K562 (cell line): ENCODE measurements around the gene SLC11A1. TPM values are rescaled to one million over a fixed set of nuclear protein-coding genes. Genes with fewer than 3 reads are reported as not detected.

Experiments used
- ATAC-seq: fragments of 200-7000 bp; cut with Tn5 transposase; 3 replicates; pipeline ENCODE4 v1.9.1; 2020; ENCODE audit warnings: moderate library complexity
- BruUV-seq: library from RNA; stranded (reverse); fragments of 400-500 nt; replicated peaks from 2 replicates; lab custom pipeline; 2021; lab: Mats Ljungman, UMichigan
- CTCF ChIA-PET: fragments of 300-600 bp; formaldehyde crosslinking; extraction: SDS; loops from one replicate; lab custom pipeline; 2021; ENCODE audit warnings: low intra/inter-chr PET ratio; lab: Yijun Ruan, JAX
- POLR2A ChIA-PET: fragments of 300-600, 350-650 bp; sonication (Branson Sonifier 250); formaldehyde crosslinking; extraction: SDS; loops from one replicate; lab custom pipeline; 2021; ENCODE audit warnings: antibody characterized with exemption, inconsistent platforms; lab: Yijun Ruan, JAX
- DNase-seq, 4 experiments: peaks; one replicate each; pipeline versions ENCODE4 v3.0.0 to v3.0.0-alpha.2; 2011 to 2018; ENCODE audit warnings: low spot score in 3 of 4, mixed read lengths in 3 of 4; ENCODE audit errors: extremely low read depth in 1 of 4
- FAIRE-seq: peaks from 2 replicates; lab custom pipeline; 2011; peaks lifted over from hg19 to GRCh38; lab: Jason Lieb, UNC
- H2AFZ ChIP-seq: 2 replicates; pipeline ENCODE4 v1.6.0; 2011; ENCODE audit warnings: low read depth, low read length, control low read depth, inconsistent platforms
- H3K27ac ChIP-seq: fragments of 200-600 bp; 3 replicates; pipeline ENCODE4 v1.8.0; 2011; ENCODE audit warnings: low read depth, mild to moderate bottlenecking, control low read depth, inconsistent platforms, low read length, moderate library complexity, mixed read lengths; ENCODE audit errors: extremely low read depth
- H3K27me3 ChIP-seq, 2 experiments: fragments of 300-600 bp in 1 of 2; 2 replicates in 1 of 2; 3 replicates in 1 of 2; pipeline versions ENCODE4 v1.6.0 to v1.8.0; 2011; ENCODE audit warnings: inconsistent platforms in 2 of 2, low read length in 2 of 2, mild to moderate bottlenecking in 1 of 2, mixed read lengths in 1 of 2, moderate library complexity in 1 of 2; ENCODE audit not compliant: control insufficient read depth in 2 of 2, insufficient read depth in 2 of 2
- H3K36me3 ChIP-seq: fragments of 300-600 bp; 3 replicates; pipeline ENCODE4 v1.8.0; 2011; ENCODE audit warnings: mild to moderate bottlenecking, low read length, inconsistent platforms; ENCODE audit not compliant: control insufficient read depth, insufficient read depth
- H3K4me1 ChIP-seq, 2 experiments: fragments of 200-600 bp in 1 of 2; replicated peaks in 1 of 2; 2 replicates in 1 of 2; 3 replicates in 1 of 2; pipeline versions ENCODE4 v1.5.1 to v1.8.0; 2011; ENCODE audit warnings: inconsistent platforms in 2 of 2, low read length in 2 of 2, mild to moderate bottlenecking in 1 of 2, mixed read lengths in 1 of 2, moderate library complexity in 1 of 2; ENCODE audit not compliant: control insufficient read depth in 2 of 2, insufficient read depth in 2 of 2
- H3K4me2 ChIP-seq: 2 replicates; pipeline ENCODE4 v1.6.1; 2011; ENCODE audit warnings: low read length, control low read depth, inconsistent platforms, mixed read lengths; ENCODE audit not compliant: insufficient read depth
- H3K4me3 ChIP-seq: fragments of 200-600 bp; sonication (generic), shearing (Covaris generic); 2 replicates; pipeline ENCODE4 v1.5.1; 2016; ENCODE audit warnings: control low read depth, inconsistent platforms
- H3K79me2 ChIP-seq: fragments of 200-600 bp; 3 replicates; pipeline ENCODE4 v1.8.0; 2011; ENCODE audit warnings: low read length, inconsistent platforms; ENCODE audit not compliant: control insufficient read depth, insufficient read depth
- H3K9ac ChIP-seq, 2 experiments: 2 replicates each; pipeline versions ENCODE4 v1.6.0 to v1.6.1; 2011; ENCODE audit warnings: low read depth in 2 of 2, low read length in 2 of 2, control low read depth in 1 of 2, inconsistent platforms in 1 of 2, mild to moderate bottlenecking in 1 of 2, mixed read lengths in 1 of 2; ENCODE audit not compliant: insufficient read depth in 1 of 2
- H3K9me1 ChIP-seq: one replicate; pipeline ENCODE4 v1.6.0; 2011; ENCODE audit warnings: inconsistent platforms, mild to moderate bottlenecking, low read length, moderate library complexity; ENCODE audit not compliant: control insufficient read depth, insufficient read depth
- H3K9me3 ChIP-seq: replicated peaks from 2 replicates; pipeline ENCODE4 v1.5.1; 2011; ENCODE audit warnings: low read depth, low read length, inconsistent platforms; ENCODE audit not compliant: control insufficient read depth, insufficient read depth
- H4K20me1 ChIP-seq: replicated peaks from 2 replicates; pipeline ENCODE4 v1.6.1; 2011; ENCODE audit warnings: low read length, inconsistent platforms, mixed read lengths; ENCODE audit not compliant: control insufficient read depth, insufficient read depth
- BMI1 ChIP-seq: fragments of 150-350 bp; IDR thresholded peaks from 2 replicates; pipeline ENCODE4 v1.6.1; 2014; ENCODE audit warnings: low read length
- KAT2B ChIP-seq: IDR thresholded peaks from one replicate; pipeline ENCODE4 v1.6.1; 2012; ENCODE audit warnings: low read depth, mild to moderate bottlenecking, control low read depth, inconsistent platforms, low read length, moderate library complexity
- KDM5B ChIP-seq: fragments of 200-600 bp; sonication (generic); IDR thresholded peaks from 2 replicates; pipeline ENCODE4 v1.6.1; 2012; ENCODE audit warnings: low read depth, mild to moderate bottlenecking, moderate library complexity, low read length, control low read depth, inconsistent platforms; ENCODE audit not compliant: insufficient replicate concordance
- POLR2G ChIP-seq: fragments of 200-400 bp; formaldehyde crosslinking; IDR thresholded peaks from 2 replicates; pipeline ENCODE4 v1.6.1; 2017; ENCODE audit warnings: low read depth, mild to moderate bottlenecking, antibody characterized with exemption, low read length, moderate library complexity
- PRMT5 ChIP-seq: sonication (generic); formaldehyde crosslinking; IDR thresholded peaks from 2 replicates; pipeline ENCODE4 v1.5.0; 2020; ENCODE audit warnings: missing genetic modification reagents
- RBBP5 ChIP-seq: fragments of 200-600 bp; sonication (generic); IDR thresholded peaks from 2 replicates; pipeline ENCODE4 v1.6.1; 2012; ENCODE audit warnings: borderline replicate concordance, mild to moderate bottlenecking, low read length, control low read depth, inconsistent platforms; ENCODE audit not compliant: insufficient read depth, poor library complexity, severe bottlenecking
- RBFOX2 ChIP-seq: fragments of 200-400 bp; formaldehyde crosslinking; IDR thresholded peaks from 2 replicates; pipeline ENCODE4 v1.6.1; 2017; ENCODE audit warnings: low read depth, mild to moderate bottlenecking, low read length, moderate library complexity
- RBM34 ChIP-seq: fragments of 200-400 bp; formaldehyde crosslinking; IDR thresholded peaks from 2 replicates; pipeline ENCODE4 v1.6.1; 2018; ENCODE audit warnings: low read length, borderline replicate concordance; ENCODE audit not compliant: insufficient read depth
- SP1 ChIP-seq: sonication (generic); formaldehyde crosslinking; IDR thresholded peaks from 2 replicates; pipeline ENCODE4 v1.8.1; 2022; ENCODE audit warnings: mild to moderate bottlenecking, missing genetic modification reagents
- TAF1 ChIP-seq: IDR thresholded peaks from 2 replicates; pipeline ENCODE4 v1.6.1; 2011; ENCODE audit warnings: mild to moderate bottlenecking, low read length, moderate library complexity; ENCODE audit not compliant: insufficient read depth, control insufficient read depth, severe bottlenecking; ENCODE audit errors: extremely low read depth
- WGBS: fragments of 100-300 bp; shearing (Covaris generic); methylation state at CpG from one replicate; pipeline ENCODE4 v1.1.6; 2016; ENCODE audit warnings: low coverage, mixed read lengths; ENCODE audit not compliant: insufficient coverage; ENCODE audit errors: missing lambda C conversion rate; 5-methylcytosine and 5-hydroxymethylcytosine counted together
- in situ Hi-C: fragments of 300-500 bp; cut with MboI; formaldehyde crosslinking; loops from 4 replicates; pipeline ENCODE4 v1.15.0; 2018; ENCODE audit warnings: inconsistent platforms, mixed read lengths
- intact Hi-C: fragments of 100-400 bp; cut with micrococcal nuclease; formaldehyde crosslinking; loops from 2 replicates; pipeline ENCODE4 v1.14.2; 2022
- polyA plus RNA-seq, 8 experiments: library from polyadenylated mRNA; depleted of rRNA in 4 of 8; stranded (reverse) in 5 of 8; unstranded in 3 of 8; fragments of >200 nt; fragmentation: Nextera tagmentation in 2 of 8; fragmentation: Illumina TruSeq in 1 of 8; extraction: Ambion mirVana in 2 of 8; extraction: Trizol in 1 of 8; gene quantifications; 2 replicates each; pipeline versions ENCODE4 v1.2.1 to v1.2.3, GENCODE V29; 2011 to 2014; ENCODE audit warnings: inconsistent platforms in 1 of 8, missing spikeins in 1 of 8
- total RNA-seq, 7 experiments: library from RNA; depleted of rRNA in 6 of 7; stranded (reverse); fragments of >200 nt in 6 of 7; fragmentation: Illumina TruSeq in 2 of 7; extraction: Trizol in 2 of 7; gene quantifications; 2 replicates each; pipeline versions ENCODE4 v1.2.1 to v1.2.3, GENCODE V29; 2011 to 2021; ENCODE audit warnings: low replicate concordance in 1 of 7
- TF ChIP-seq, protein P1 (sequence below): fragments of 250-450 bp; sonication (Bioruptor Pico); IDR thresholded peaks from 2 replicates; pipeline ENCODE4 v1.8.0; 2021; ENCODE audit warnings: borderline replicate concordance, mild to moderate bottlenecking, moderate library complexity; ENCODE audit not compliant: poor library complexity, severe bottlenecking
- TF ChIP-seq, protein P2 (sequence below): fragments of 250-450 bp; sonication (Bioruptor Pico); IDR thresholded peaks from 2 replicates; pipeline ENCODE4 v1.5.0; 2021
- TF ChIP-seq, protein P3 (sequence below): fragments of 450-650 bp; conservative IDR thresholded peaks from 2 replicates; pipeline ENCODE4 v1.6.1; 2016; ENCODE audit warnings: missing genetic modification characterization, low read depth, mild to moderate bottlenecking, control low read depth, missing compliant biosample characterization

The SLC11A1 gene
- total and polyA plus RNA-seq, 9 of the 15 experiments (the other 6 are each of a cell fraction or from before 2014, with no cell fraction given) = 0.35 to 1.6 (median 0.65) TPM

DNA sequence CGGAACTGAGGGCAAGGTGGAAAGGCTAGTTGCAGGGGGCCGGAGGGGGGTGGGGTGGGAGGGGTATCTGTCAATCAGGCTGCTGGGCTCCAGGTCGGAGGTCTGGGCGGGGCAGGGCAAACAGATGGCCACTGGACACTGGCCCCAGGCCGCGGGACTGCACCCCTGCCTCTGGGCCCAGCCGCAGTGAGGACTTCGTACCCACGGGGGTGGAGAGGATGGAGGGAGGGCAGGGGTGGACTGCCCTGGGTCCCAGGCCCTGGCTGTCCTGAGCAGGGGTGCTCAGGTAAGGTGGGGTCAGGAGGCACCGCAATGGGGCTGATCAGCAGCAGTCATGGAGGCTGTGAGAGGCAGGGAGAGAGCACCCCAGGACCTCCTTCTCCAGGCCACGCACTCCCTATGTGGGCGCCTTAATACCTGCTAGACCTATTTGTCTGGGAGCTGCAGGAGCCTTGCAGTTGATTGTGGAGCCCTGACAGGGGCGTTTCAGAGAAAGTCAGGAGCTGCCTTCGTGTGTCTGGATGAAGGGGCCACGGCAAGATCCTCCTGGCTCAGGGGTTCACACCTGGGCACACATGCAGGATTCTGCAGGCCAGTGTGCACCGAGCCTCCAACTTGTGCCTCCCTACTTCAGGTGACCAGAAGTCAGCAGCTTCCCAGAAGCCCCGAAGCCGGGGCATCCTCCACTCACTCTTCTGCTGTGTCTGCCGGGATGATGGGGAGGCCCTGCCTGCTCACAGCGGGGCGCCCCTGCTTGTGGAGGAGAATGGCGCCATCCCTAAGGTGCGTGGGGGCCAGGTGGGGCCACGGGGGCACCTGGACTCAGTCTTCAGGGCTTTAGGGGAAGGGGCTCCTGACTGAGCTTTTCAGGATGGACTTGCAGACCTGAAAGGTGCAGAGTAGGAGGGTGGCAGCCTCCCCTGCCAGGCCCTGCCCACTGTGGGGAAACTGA, 19.1 kb downstream of the SLC11A1 start:
- Histone ChIP-seq H3K27me3 (no peaks in the 10 kb centered on the region), H3K9me1 (no peaks in the 10 kb centered on the region), H4K20me1 (no peaks in the 10 kb centered on the region), H3K4me3 (peak overlapping the region; percentile 57), H2AFZ (no peak overlapping the region), H3K4me1 (peaks cover 21 to 83% of the 10 kb centered on the region in 2 experiments; a peak in 4 of 5 replicates), H3K9me3 (no peaks in the 10 kb centered on the region), H3K27ac (peak overlapping the region; percentile 90; the same call in 2 of the 3 replicates), H3K9ac (peak overlapping the region; percentile 83 to 94), H3K4me2 (peak overlapping the region; percentile 69), H3K36me3 (peaks cover 46% of the 10 kb centered on the region; the same call in 2 of the 3 replicates), H3K79me2 (peaks cover 59% of the 10 kb centered on the region)
- ATAC-seq (0 out of 3 replicates have a peak, but pooled peaks have one; percentile 0), DNase-seq (peak; percentile 42 to 61 (median 52)), FAIRE-seq (no peak)
- BruUV-seq = no TSS peak
- CTCF ChIA-PET = interaction anchor here (1.5 kb wide), 1 partner anchor 100 kb away, joined by 7 read pairs; no protein-coding TSS in a partner anchor
- TF ChIP-seq KDM5B = peak; percentile 29
- TF ChIP-seq RBBP5 = peak; percentile 6
- TF ChIP-seq PRMT5 (CRISPR knock-in tag) = no peak
- TF ChIP-seq, protein P1, sequence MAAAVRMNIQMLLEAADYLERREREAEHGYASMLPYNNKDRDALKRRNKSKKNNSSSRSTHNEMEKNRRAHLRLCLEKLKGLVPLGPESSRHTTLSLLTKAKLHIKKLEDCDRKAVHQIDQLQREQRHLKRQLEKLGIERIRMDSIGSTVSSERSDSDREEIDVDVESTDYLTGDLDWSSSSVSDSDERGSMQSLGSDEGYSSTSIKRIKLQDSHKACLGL (CRISPR knock-in tag) = no peak
- TF ChIP-seq RBFOX2 = peak; percentile 34; the same call in 1 of the 2 replicates
- TF ChIP-seq BMI1 = no peak
- TF ChIP-seq POLR2G = peak; percentile 48
- TF ChIP-seq, protein P2, sequence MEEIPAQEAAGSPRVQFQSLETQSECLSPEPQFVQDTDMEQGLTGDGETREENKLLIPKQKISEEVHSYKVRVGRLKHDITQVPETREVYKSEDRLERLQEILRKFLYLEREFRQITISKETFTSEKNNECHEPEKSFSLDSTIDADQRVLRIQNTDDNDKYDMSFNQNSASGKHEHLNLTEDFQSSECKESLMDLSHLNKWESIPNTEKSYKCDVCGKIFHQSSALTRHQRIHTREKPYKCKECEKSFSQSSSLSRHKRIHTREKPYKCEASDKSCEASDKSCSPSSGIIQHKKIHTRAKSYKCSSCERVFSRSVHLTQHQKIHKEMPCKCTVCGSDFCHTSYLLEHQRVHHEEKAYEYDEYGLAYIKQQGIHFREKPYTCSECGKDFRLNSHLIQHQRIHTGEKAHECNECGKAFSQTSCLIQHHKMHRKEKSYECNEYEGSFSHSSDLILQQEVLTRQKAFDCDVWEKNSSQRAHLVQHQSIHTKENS (CRISPR knock-in tag) = no peak
- TF ChIP-seq SP1 (CRISPR knock-in tag) = no peak
- no peak for TF ChIP-seq RBM34
- TF ChIP-seq KAT2B = no peak
- no peak for TF ChIP-seq TAF1
- TF ChIP-seq, protein P3, sequence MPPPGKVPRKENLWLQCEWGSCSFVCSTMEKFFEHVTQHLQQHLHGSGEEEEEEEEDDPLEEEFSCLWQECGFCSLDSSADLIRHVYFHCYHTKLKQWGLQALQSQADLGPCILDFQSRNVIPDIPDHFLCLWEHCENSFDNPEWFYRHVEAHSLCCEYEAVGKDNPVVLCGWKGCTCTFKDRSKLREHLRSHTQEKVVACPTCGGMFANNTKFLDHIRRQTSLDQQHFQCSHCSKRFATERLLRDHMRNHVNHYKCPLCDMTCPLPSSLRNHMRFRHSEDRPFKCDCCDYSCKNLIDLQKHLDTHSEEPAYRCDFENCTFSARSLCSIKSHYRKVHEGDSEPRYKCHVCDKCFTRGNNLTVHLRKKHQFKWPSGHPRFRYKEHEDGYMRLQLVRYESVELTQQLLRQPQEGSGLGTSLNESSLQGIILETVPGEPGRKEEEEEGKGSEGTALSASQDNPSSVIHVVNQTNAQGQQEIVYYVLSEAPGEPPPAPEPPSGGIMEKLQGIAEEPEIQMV (tag) = no peak
- POLR2A ChIA-PET = interaction anchor here (0.6 to 0.9 kb wide), 5 partner anchors 33 to 307 kb away, joined by 3 to 4 read pairs (median 3); no protein-coding TSS in a partner anchor
- intact Hi-C loops (loop anchor here (10.0 kb wide), 1 partner anchor 244 kb away; no protein-coding TSS in a partner anchor), in situ Hi-C loops (no loop called here)
- 39% methylated on average over 14 of the region's 24 CpGs for WGBS
